NCI-H748 treated with DMSO at 0.1 percent for 48 hours (cell line): Measurements from ENCODE around the gene SUB1.
A peak's percentile ranks its signal among the peaks of the same experiment; 100 is the strongest.
"Not testable (repeated sequence)": the region's sequence is repeated elsewhere in the genome, so short reads cannot be mapped to it uniquely, and the experiment has no call there.

Source experiments
- DNase-seq: peaks from one replicate; lab custom pipeline; 2025; lab: John Stamatoyannopoulos, UW

The SUB1 gene

DNA sequence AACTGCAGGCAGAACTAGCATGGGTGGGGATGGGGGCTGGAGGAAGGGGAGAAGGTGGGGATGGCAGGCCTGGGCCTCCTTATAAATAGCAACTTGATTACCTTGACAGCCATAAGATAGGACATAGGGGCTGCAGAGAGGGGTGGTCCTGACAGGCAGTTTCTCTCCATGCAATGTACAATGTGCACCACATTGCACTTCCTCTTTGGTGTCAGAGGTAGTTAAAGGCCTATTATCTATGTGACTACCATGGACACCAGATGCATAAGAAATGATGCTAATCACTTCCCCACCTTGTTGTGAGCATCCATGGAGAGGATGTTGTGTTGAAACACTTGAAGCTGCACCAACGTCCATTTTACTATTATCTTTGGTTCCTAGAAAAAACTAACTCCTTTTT, 20.2 kb upstream of the SUB1 start:
- DNase-seq: no peak

DNA sequence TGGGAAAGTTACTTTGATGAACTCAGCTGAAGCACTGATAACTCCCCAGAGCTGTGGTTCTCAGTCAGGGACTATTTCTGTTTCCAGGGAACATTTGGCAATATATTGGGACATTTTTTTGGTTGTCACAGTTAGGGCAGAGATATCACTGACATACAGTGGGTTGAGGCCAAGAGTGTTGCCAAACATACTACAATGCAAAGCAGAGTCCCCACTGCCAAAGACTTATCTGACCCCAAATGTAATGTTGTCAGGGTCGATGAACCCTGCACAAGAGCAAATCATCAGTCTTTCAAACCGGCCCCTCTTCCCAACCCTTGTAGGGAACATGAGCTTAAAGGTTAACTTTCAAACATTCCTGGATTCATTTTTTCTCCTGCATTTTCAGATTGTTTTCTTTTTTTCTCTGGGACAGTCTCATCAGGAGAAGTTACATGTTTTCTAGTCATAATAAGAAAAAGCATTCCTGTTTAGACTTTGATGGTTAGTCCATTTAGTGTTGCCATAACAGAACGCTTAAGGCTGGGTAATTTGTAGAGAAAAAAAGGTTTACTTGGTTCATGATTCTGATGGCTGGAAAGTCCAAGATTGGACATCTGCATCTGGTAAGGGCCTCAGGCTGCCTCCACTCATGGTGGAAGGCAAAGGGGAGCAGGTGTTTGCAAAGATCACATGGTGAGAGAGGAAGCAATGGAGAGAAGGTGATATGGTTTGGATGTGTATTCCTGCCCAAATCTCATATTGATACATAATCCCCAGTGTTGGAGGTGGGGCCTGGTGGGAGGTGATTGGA, 18.8 kb upstream of the SUB1 start:
- DNase-seq: no peak

DNA sequence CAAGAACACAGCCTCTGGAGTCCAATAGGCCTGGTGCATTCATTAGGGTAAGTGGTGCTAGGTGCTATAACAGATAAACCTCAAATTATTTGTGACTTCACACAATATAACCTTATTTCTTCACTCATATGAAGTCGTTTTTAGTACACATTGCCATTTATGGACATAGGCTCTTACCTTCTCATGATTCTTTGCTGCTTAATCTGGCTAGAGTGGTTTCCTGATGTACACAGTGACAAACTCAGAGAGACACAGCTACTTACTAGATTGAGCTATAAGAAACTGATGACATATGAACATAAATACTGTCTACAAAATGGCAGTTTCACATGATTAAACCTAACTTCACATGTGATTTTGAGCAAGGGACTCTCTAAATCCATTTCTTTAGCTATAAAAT, 14.2 kb upstream of the SUB1 start:
- DNase-seq: no peak

- DNase-seq: no peak
These were observed 12.4 kb upstream of the SUB1 start for GRCh38 chr5:32572778-32573480.

GRCh38 chr5:32573481-32573854, 11.9 kb upstream of the SUB1 start:
- not testable (repeated sequence) for DNase-seq

GRCh38 chr5:32574540-32575175, 10.7 kb upstream of the SUB1 start:
- no peak for DNase-seq

DNA sequence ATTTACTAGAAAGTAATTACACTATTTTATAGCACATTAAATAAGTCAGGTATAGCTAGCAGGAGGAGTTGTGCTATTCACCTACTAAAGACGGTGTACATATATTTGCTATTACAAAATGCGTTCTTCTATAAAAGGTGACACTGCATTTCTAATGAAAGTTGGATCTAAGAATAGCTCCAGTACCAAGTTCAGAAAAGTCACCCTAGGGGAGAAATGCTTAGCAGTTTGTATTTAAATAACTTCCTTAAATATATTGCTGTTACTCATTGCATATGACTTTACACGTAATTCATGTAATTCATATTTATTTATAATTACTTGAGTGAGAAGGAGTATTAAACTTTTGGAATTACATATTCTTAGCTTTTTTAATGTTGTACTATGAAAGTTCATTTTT, 7.0 kb upstream of the SUB1 start:
- no peak for DNase-seq

- DNase-seq: no peak
These were observed 6.6 kb upstream of the SUB1 start for GRCh38 chr5:32578764-32579163.

DNA sequence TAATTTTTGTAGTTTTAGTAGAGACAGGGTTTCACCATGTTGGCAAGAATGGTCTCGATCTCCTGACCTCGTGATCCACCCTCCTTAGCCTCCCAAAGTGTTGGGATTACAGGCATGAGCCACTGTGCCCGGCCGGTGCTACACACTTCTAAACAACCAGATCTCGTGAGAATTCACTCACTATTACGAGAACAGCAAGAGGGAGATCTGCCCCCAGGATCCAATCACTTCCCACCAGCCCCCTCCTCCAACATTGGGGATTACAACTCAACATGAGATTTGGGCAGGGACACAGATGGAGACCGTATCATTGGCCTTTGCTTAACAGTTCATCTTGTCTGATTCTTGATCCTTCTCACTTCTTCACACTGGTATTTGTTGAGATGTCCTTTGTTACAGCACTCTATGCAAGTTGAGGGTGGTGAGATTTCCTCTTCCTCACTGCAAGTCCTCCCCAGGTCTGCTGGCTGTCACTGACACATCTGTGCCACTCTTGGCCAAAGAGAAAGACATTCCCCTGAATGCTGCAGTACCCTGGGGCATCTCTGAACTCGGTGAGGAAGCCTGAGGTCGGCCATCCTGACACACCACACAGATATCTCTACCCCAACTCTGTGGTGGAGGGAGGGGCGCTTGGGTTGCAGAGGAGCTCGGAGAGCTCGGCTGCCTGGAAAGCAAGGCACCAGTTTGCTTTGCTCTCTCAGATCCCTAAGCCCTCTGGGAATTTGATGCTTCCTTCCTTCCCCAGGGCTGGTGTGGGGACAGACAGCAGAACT, 4.2 kb upstream of the SUB1 start:
- no peak for DNase-seq

- DNase-seq: no peak
These were observed 1.6 kb upstream of the SUB1 start for GRCh38 chr5:32583582-32584232.

DNA sequence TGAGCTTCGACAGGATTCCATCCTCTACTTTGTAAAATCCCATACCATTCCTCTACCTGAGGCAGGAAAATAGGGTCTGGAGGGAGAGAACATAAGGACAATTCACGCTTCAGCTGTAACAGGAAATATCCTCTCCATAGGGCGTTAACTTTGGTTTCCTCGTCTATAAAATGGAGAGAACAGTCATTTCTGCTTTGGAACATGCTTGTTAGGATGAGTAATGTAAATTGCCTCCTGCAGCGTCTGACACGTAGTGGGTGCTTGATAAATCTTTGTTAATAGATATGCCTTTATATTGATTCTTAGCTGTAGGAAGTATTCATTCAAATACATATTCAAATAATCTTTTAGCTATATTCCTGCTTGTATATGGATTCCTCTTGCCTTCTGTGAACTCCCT, 711 bp upstream of the SUB1 start:
- peak; percentile 50 for DNase-seq

- peak; percentile 72 for DNase-seq
These were observed 273 bp upstream of the SUB1 start for GRCh38 chr5:32585122-32585445.

- no peak for DNase-seq
These were observed 881 bp downstream of the SUB1 start for GRCh38 chr5:32586276-32586599.

DNA sequence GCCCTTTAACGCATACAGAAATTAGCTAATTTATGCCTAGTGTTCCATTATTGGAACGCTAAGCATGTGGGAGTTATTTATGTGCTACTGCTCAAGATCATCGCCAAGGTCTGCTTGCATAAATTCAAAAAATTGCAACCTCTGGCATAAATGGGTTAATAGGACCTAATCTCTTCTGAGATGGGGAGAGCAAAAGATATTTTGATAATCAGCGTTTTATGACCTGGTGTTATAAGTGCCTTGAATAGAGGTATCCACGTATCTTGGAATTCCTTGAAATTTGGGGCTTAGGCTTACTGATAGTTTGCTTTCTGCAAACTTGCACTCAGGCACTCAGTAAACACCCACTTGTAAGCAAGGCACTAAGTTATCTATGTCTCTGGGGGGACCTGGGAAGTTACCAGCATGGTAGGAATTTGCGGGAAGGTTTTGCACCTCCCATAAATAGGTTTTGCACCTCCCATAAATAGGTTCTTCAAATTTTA, 1.8 kb downstream of the SUB1 start:
- DNase-seq: no peak

- no peak for DNase-seq
These were observed 4.1 kb downstream of the SUB1 start for GRCh38 chr5:32589416-32589815.

GRCh38 chr5:32589942-32590869, 4.8 kb downstream of the SUB1 start:
- DNase-seq: peak; percentile 79

DNA sequence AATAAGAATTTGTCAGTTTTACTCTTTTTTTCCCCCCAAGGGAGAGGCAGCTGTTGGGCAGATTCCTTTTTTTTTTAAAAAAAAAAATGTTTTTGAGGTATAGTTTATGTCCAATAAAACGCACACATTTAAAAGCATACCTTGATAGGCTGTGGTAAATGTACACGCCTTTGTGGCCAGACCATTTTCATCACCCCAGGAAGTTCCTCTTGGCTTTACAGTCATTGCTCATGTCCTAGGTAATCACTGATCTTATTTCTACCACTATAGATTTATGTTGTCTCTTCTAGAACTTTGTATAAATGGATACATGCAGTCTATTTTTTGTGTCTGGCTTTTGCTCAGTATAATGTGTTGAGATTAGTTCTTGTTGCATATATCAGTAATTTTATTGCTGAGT, 9.8 kb downstream of the SUB1 start:
- DNase-seq: no peak

DNA sequence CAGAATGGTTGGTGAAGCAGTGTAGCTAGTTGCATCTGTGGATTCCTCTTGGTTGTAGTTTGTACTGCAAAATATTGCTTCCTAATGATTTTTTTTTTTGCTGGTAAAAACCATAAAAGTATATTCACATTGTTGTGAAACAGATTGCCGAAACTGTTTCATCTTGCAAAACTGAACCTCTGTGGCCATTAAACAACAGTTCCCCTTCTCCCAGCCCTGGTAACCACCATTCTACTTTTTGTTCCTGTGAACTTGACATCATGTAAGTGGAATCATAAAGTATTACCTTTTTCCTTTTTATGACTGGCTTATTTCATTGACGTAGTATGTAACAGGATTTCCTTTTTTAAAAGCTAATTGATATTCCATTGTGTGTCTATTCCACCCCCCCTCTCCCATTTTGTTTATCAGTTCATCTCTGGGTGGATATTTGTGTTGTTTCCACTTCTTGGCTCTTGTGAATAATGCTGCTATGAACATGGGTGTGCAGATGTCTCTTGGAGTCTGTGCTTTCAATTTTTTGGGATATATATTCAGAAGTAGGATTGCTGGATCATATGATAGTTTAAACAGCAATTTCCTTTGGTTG, 11.8 kb downstream of the SUB1 start:
- DNase-seq: no peak

- DNase-seq: no peak
These were observed 13.0 kb downstream of the SUB1 start for GRCh38 chr5:32598260-32598937.

DNA sequence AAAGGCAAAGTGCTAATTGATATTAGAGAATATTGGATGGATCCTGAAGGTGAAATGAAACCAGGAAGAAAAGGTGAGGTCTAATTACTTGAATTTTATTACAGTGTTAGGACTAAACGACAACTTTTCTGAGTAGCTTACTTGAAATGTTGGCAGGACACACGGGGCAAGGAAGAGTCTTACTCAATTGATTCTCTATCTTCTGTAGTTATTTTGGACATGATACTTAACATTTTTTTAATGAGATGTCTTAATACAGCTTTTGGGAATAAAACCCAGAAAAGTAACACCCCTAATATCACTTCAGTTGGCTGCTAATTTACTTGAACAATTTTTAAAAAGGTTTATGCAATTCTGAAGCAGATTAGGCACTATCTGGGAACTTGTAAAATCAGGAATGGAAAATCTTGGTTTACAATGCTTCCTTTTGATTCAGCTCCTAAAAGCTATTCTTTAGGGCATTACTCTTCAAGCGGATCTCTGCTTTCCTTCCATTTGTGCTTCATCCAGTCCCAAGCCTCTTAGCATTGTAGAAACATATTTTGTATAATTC, 13.7 kb downstream of the SUB1 start:
- DNase-seq: no peak
